ENCODE results near the gene GABBR2.

DNA sequence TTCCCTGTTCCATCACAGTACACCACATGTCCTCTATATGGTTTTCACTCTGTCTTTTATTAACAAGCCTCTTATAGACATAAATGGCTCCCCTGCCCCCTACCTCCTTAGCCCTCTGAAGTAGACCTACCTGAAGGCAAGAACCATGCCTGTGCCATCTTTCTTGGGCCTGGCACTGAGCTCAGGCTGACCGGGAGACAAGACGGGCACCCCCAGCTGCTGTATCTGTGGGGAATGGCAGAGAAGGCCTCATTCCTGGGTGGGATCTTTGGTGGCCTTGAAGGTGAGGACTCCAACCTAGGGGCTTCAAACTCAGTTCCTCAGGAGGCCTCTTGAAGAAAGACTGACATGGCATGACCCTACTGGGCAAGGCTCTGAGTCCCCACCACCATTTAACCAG lies 109.9 kb downstream of the GABBR2 start:
- TF ChIP-seq CTCF (IDR thresholded peaks at IDR 0.05): no peak
- TF ChIP-seq RFX5 (IDR thresholded peaks at IDR 0.05; ENCODE audit: low read length): no peak
- no peak for TF ChIP-seq SIN3A (IDR thresholded peaks at IDR 0.05; ENCODE audit: borderline replicate concordance, low read depth, low read length)
- no peak for TF ChIP-seq ZBTB33 (IDR thresholded peaks at IDR 0.05; ENCODE audit: borderline replicate concordance, low read depth)
- TF ChIP-seq RCOR1 (IDR thresholded peaks at IDR 0.05; ENCODE audit: low read length): no peak
- TF ChIP-seq MXI1 (IDR thresholded peaks at IDR 0.05; ENCODE audit: low read depth, low read length): no peak
- TF ChIP-seq YY1 (IDR thresholded peaks at IDR 0.05; ENCODE audit: low read depth): no peak
- TF ChIP-seq TAF1 (IDR thresholded peaks at IDR 0.05; ENCODE audit: borderline replicate concordance, low read depth, low read length): no peak
